Measurements from ENCODE around the gene CFAP61.

- TF ChIP-seq CTCF (conservative IDR thresholded peaks at IDR 0.05; ENCODE audit: low read length) (peak; percentile 47), EZH2phosphoT487 (IDR thresholded peaks at IDR 0.05; ENCODE audit: borderline replicate concordance) (no peak)
Observed at GRCh38 chr20:20407891-20408805, 355.8 kb downstream of the CFAP61 start.

All from Loucy (cell line).